Measurements from ENCODE around the gene MEF2C.

The MEF2C gene

GRCh38 chr5:88688156-88688983 is 194.6 kb downstream of the MEF2C start:
- no peak for DNase-seq (ENCODE audit: low read depth)

GRCh38 chr5:88687373-88687911 is 195.5 kb downstream of the MEF2C start:
- DNase-seq (ENCODE audit: low read depth): no peak

GRCh38 chr5:88686726-88687125 is 196.3 kb downstream of the MEF2C start:
- no peak for DNase-seq (ENCODE audit: low read depth)

GRCh38 chr5:88685591-88686541 is 197.1 kb downstream of the MEF2C start:
- no peak for DNase-seq (ENCODE audit: low read depth)

GRCh38 chr5:88683506-88684135 is 199.4 kb downstream of the MEF2C start:
- no peak for DNase-seq (ENCODE audit: low read depth)

- no peak for DNase-seq (ENCODE audit: low read depth)
Observed at GRCh38 chr5:88682881-88683361, 200.1 kb downstream of the MEF2C start.

GRCh38 chr5:88682131-88682530 is 200.9 kb downstream of the MEF2C start:
- no peak for DNase-seq (ENCODE audit: low read depth)

- DNase-seq (ENCODE audit: low read depth): no peak
Observed at GRCh38 chr5:88681211-88681803, 201.7 kb downstream of the MEF2C start.

GRCh38 chr5:88680253-88681132 is 202.5 kb downstream of the MEF2C start:
- DNase-seq (ENCODE audit: low read depth): peak; percentile 62

GRCh38 chr5:88679638-88680037 is 203.3 kb downstream of the MEF2C start:
- DNase-seq (ENCODE audit: low read depth): no peak

GRCh38 chr5:88678770-88679381 is 204.1 kb downstream of the MEF2C start:
- DNase-seq (ENCODE audit: low read depth): no peak

- no peak for DNase-seq (ENCODE audit: low read depth)
Observed at GRCh38 chr5:88677943-88678769, 204.8 kb downstream of the MEF2C start.

GRCh38 chr5:88677376-88677895 is 205.5 kb downstream of the MEF2C start:
- DNase-seq (ENCODE audit: low read depth): no peak

GRCh38 chr5:88676637-88677375 is 206.2 kb downstream of the MEF2C start:
- DNase-seq (ENCODE audit: low read depth): no peak

GRCh38 chr5:88675708-88676636 is 207.0 kb downstream of the MEF2C start:
- DNase-seq (ENCODE audit: low read depth): no peak

- no peak for DNase-seq (ENCODE audit: low read depth)
Observed at GRCh38 chr5:88675168-88675707, 207.7 kb downstream of the MEF2C start.

Measured in ELR (cell line).